Astrocyte (in vitro differentiated cells and primary cell): ENCODE results near the gene PLEKHO1. TPM values are rescaled to one million over a fixed set of nuclear protein-coding genes. Genes with fewer than 3 reads are reported as not detected.

Experiments
- DNase-seq: peaks from one replicate; pipeline ENCODE4 v3.0.0-alpha.2; 2010; ENCODE audit warnings: low read depth
- FAIRE-seq: peaks from 2 replicates; lab custom pipeline; 2011; peaks lifted over from hg19 to GRCh38; lab: Jason Lieb, UNC
- H2AFZ ChIP-seq: 2 replicates; pipeline ENCODE4 v1.6.0; 2012; ENCODE audit warnings: low read depth, low read length, inconsistent platforms
- H3K27ac ChIP-seq: 2 replicates; pipeline ENCODE4 v1.5.1; 2011; ENCODE audit warnings: low read depth, low read length, inconsistent platforms
- H3K27me3 ChIP-seq: 2 replicates; pipeline ENCODE4 v1.6.0; 2011; ENCODE audit warnings: low read length, inconsistent platforms; ENCODE audit not compliant: insufficient read depth
- H3K36me3 ChIP-seq: 2 replicates; pipeline ENCODE4 v1.5.1; 2011; ENCODE audit warnings: low read length, inconsistent platforms; ENCODE audit not compliant: insufficient read depth
- H3K4me1 ChIP-seq: 2 replicates; pipeline ENCODE4 v1.5.1; 2011; ENCODE audit warnings: low read length, inconsistent platforms; ENCODE audit not compliant: insufficient read depth
- H3K4me2 ChIP-seq: 2 replicates; pipeline ENCODE4 v1.6.0; 2012; ENCODE audit warnings: low read length, inconsistent platforms
- H3K4me3 ChIP-seq: 2 replicates; pipeline ENCODE4 v1.5.1; 2011; ENCODE audit warnings: low read depth, mild to moderate bottlenecking, low read length, inconsistent platforms; ENCODE audit not compliant: insufficient read depth
- H3K79me2 ChIP-seq: 2 replicates; pipeline ENCODE4 v1.6.0; 2012; ENCODE audit warnings: mild to moderate bottlenecking, low read length, inconsistent platforms; ENCODE audit not compliant: insufficient read depth
- H3K9ac ChIP-seq: 2 replicates; pipeline ENCODE4 v1.6.0; 2012; ENCODE audit warnings: mild to moderate bottlenecking, low read length, inconsistent platforms
- H3K9me3 ChIP-seq: 2 replicates; pipeline ENCODE4 v1.5.1; 2012; ENCODE audit warnings: low read depth, mild to moderate bottlenecking, low read length, inconsistent platforms; ENCODE audit not compliant: insufficient read depth
- H4K20me1 ChIP-seq: 2 replicates; pipeline ENCODE4 v1.6.0; 2012; ENCODE audit warnings: low read length, inconsistent platforms; ENCODE audit not compliant: insufficient read depth
- H3K27ac Mint-ChIP-seq: one replicate; pipeline ENCODE4 v1.8.0; 2021; ENCODE audit warnings: mild to moderate bottlenecking, mixed read lengths; ENCODE audit not compliant: unreplicated experiment
- H3K27me3 Mint-ChIP-seq: one replicate; pipeline ENCODE4 v1.8.0; 2021; ENCODE audit warnings: low read depth, mixed read lengths; ENCODE audit not compliant: unreplicated experiment
- H3K36me3 Mint-ChIP-seq: one replicate; pipeline ENCODE4 v1.8.0; 2021; ENCODE audit warnings: low read depth, mixed read lengths; ENCODE audit not compliant: unreplicated experiment
- H3K4me1 Mint-ChIP-seq: one replicate; pipeline ENCODE4 v1.8.0; 2021; ENCODE audit warnings: low read depth, mixed read lengths; ENCODE audit not compliant: unreplicated experiment
- H3K4me3 Mint-ChIP-seq: one replicate; pipeline ENCODE4 v1.8.0; 2021; ENCODE audit warnings: mild to moderate bottlenecking, moderate library complexity, mixed read lengths; ENCODE audit not compliant: unreplicated experiment
- H3K9me3 Mint-ChIP-seq: one replicate; pipeline ENCODE4 v1.8.0; 2021; ENCODE audit warnings: mild to moderate bottlenecking, mixed read lengths; ENCODE audit not compliant: unreplicated experiment
- CTCF ChIP-seq: IDR thresholded peaks from 2 replicates; pipeline ENCODE4 v1.5.1; 2011; ENCODE audit warnings: low read depth, mild to moderate bottlenecking, inconsistent platforms, low read length, moderate library complexity; ENCODE audit not compliant: insufficient read depth
- EZH2 ChIP-seq: IDR thresholded peaks from 2 replicates; pipeline ENCODE4 v1.6.1; 2012; ENCODE audit warnings: mild to moderate bottlenecking, low read length, inconsistent platforms; ENCODE audit not compliant: insufficient read depth
- total RNA-seq: library from RNA; stranded (reverse); gene quantifications from 2 replicates; pipeline ENCODE4 v1.2.1, GENCODE V29; 2021

The PLEKHO1 gene
- total RNA-seq, 1 donor from 2014 or later, result 63.7 TPM

- DNase-seq, result peak; percentile 62
- H3K4me3 ChIP-seq, result no peak overlapping the region
- Mint-ChIP-seq H3K4me3 (peak overlapping the region; percentile 60), H3K4me1 (peaks cover 41% of the 10 kb centered on the region), H3K9me3 (no peaks in the 10 kb centered on the region), H3K27me3 (no peaks in the 10 kb centered on the region), H3K36me3 (peaks cover 31% of the 10 kb centered on the region), H3K27ac (peak overlapping the region; percentile 94)
- peaks cover 67% of the 10 kb centered on the region for H3K4me1 ChIP-seq
- FAIRE-seq, result no peak
- peaks cover 28% of the 10 kb centered on the region for H3K36me3 ChIP-seq
- H3K9ac ChIP-seq, result peak overlapping the region; percentile 79
- no peak overlapping the region for H2AFZ ChIP-seq
- TF ChIP-seq CTCF (no peak), EZH2 (no peak)
- H3K79me2 ChIP-seq, result peaks cover 18% of the 10 kb centered on the region
- peak overlapping the region; percentile 89 for H3K27ac ChIP-seq
- no peaks in the 10 kb centered on the region for H3K27me3 ChIP-seq
- peak overlapping the region; percentile 78 for H3K4me2 ChIP-seq
- H4K20me1 ChIP-seq, result peaks cover 3% of the 10 kb centered on the region
- no peaks in the 10 kb centered on the region for H3K9me3 ChIP-seq
These were observed 12.2 kb downstream of the PLEKHO1 start for GRCh38 chr1:150161747-150162581.

DNA sequence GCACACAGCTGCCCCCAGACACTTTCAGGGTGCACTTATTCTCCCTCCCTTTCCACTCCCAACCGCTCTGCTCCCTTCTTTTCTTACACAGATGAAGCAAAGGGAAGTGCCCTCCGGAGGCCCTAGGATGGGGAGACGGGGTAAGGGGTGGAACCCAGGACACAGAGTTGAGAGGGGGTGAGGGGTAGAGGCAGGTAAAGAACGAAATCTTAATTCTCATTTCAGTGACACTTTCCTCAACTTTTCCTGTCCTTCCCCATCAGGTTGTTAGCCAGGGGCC, 12.8 kb downstream of the PLEKHO1 start:
- Histone ChIP-seq H3K4me3 (peak overlapping the region; percentile 14), H3K4me1 (peaks cover 62% of the 10 kb centered on the region), H3K36me3 (peaks cover 27% of the 10 kb centered on the region), H3K9me3 (no peaks in the 10 kb centered on the region), H2AFZ (no peak overlapping the region), H3K9ac (peak overlapping the region; percentile 79), H3K27me3 (no peaks in the 10 kb centered on the region), H4K20me1 (no peaks in the 10 kb centered on the region), H3K4me2 (peak overlapping the region; percentile 78), H3K79me2 (peaks cover 14% of the 10 kb centered on the region), H3K27ac (peak overlapping the region; percentile 89)
- TF ChIP-seq CTCF, result no peak
- no peak for TF ChIP-seq EZH2
- DNase-seq (no peak), FAIRE-seq (no peak)
- Mint-ChIP-seq H3K9me3 (no peaks in the 10 kb centered on the region), H3K27me3 (no peaks in the 10 kb centered on the region), H3K27ac (peak overlapping the region; percentile 94), H3K36me3 (peaks cover 25% of the 10 kb centered on the region), H3K4me3 (peak overlapping the region; percentile 73), H3K4me1 (peaks cover 41% of the 10 kb centered on the region)
